HEK293 (cell line): ENCODE data around the gene SRRM1.

Experiments
- CTCF ChIA-PET: fragments of 350-600 bp; formaldehyde crosslinking; extraction: SDS; loops from one replicate; lab custom pipeline; 2021; ENCODE audit warnings: antibody characterized with exemption; lab: Yijun Ruan, JAX
- POLR2A ChIA-PET: fragments of 300-600 bp; formaldehyde crosslinking; extraction: SDS; loops from one replicate; lab custom pipeline; 2020; ENCODE audit warnings: antibody characterized with exemption, inconsistent platforms; lab: Yijun Ruan, JAX
- H3K27ac ChIP-seq: fragments of 200-500 bp; sonication (Bioruptor generic); 2 replicates; pipeline ENCODE4 v1.5.1; 2014; ENCODE audit warnings: low read depth, low read length, control low read depth, inconsistent platforms; ENCODE audit errors: extremely low read depth
- H3K36me3 ChIP-seq, 2 experiments: fragments of 200-500 bp in 1 of 2; sonication (Bioruptor generic) in 1 of 2; 1 replicate in 1 of 2; 2 replicates in 1 of 2; pipeline ENCODE4 v1.5.1; 2014 to 2017; ENCODE audit warnings: inconsistent platforms in 2 of 2, low read length in 2 of 2; ENCODE audit not compliant: control insufficient read depth in 2 of 2, insufficient read depth in 1 of 2
- H3K4me1 ChIP-seq: fragments of 200-500 bp; sonication (Bioruptor generic); 2 replicates; pipeline ENCODE4 v1.5.1; 2014; ENCODE audit warnings: mild to moderate bottlenecking, low read length, inconsistent platforms; ENCODE audit not compliant: control insufficient read depth, insufficient read depth
- H3K4me3 ChIP-seq: 2 replicates; pipeline ENCODE4 v1.5.1; 2011; ENCODE audit warnings: low read depth, mild to moderate bottlenecking, control low read depth, low read length, moderate library complexity
- H3K9me3 ChIP-seq: fragments of 200-500 bp; sonication (Bioruptor generic); 2 replicates; pipeline ENCODE4 v1.5.1; 2014; ENCODE audit warnings: low read depth, low read length, inconsistent platforms; ENCODE audit not compliant: control insufficient read depth, insufficient read depth
- GFI1B ChIP-seq: fragments of 450-650 bp; formaldehyde crosslinking; IDR thresholded peaks from 2 replicates; pipeline ENCODE4 v1.5.1; 2016; ENCODE audit warnings: missing biosample characterization, missing genetic modification characterization
- GLIS1 ChIP-seq: fragments of 450-650 bp; formaldehyde crosslinking; IDR thresholded peaks from 2 replicates; pipeline ENCODE4 v1.5.1; 2016; ENCODE audit warnings: missing biosample characterization, missing genetic modification characterization
- KLF16 ChIP-seq: fragments of 450-650 bp; formaldehyde crosslinking; IDR thresholded peaks from 2 replicates; pipeline ENCODE4 v1.5.1; 2017; ENCODE audit warnings: missing biosample characterization, missing genetic modification characterization
- KLF9 ChIP-seq: fragments of 450-650 bp; formaldehyde crosslinking; IDR thresholded peaks from 2 replicates; pipeline ENCODE4 v1.5.1; 2016; ENCODE audit warnings: missing biosample characterization, missing genetic modification characterization, low read depth
- OSR2 ChIP-seq: fragments of 450-650 bp; formaldehyde crosslinking; IDR thresholded peaks from 2 replicates; pipeline ENCODE4 v1.5.1; 2016; ENCODE audit warnings: missing biosample characterization, missing genetic modification characterization
- REPIN1 ChIP-seq: fragments of 450-650 bp; formaldehyde crosslinking; IDR thresholded peaks from 2 replicates; pipeline ENCODE4 v1.5.1; 2017; ENCODE audit warnings: missing biosample characterization, missing genetic modification characterization, low read depth
- SP2 ChIP-seq: fragments of 450-650 bp; formaldehyde crosslinking; IDR thresholded peaks from 2 replicates; pipeline ENCODE4 v1.5.1; 2016; ENCODE audit warnings: missing biosample characterization, missing genetic modification characterization
- ZBTB17 ChIP-seq: fragments of 450-650 bp; formaldehyde crosslinking; IDR thresholded peaks from 2 replicates; pipeline ENCODE4 v1.5.1; 2016; ENCODE audit warnings: missing biosample characterization, missing genetic modification characterization
- ZBTB20 ChIP-seq: fragments of 450-650 bp; formaldehyde crosslinking; IDR thresholded peaks from 2 replicates; pipeline ENCODE4 v1.5.1; 2016; ENCODE audit warnings: missing biosample characterization, missing genetic modification characterization
- ZBTB48 ChIP-seq: fragments of 450-650 bp; formaldehyde crosslinking; IDR thresholded peaks from 2 replicates; pipeline ENCODE4 v1.5.1; 2016; ENCODE audit warnings: missing biosample characterization, missing genetic modification characterization
- ZNF10 ChIP-seq: fragments of 450-650 bp; formaldehyde crosslinking; IDR thresholded peaks from 2 replicates; pipeline ENCODE4 v1.5.1; 2017; ENCODE audit warnings: missing biosample characterization, missing genetic modification characterization
- ZNF2 ChIP-seq: fragments of 450-650 bp; formaldehyde crosslinking; IDR thresholded peaks from 2 replicates; pipeline ENCODE4 v1.5.1; 2016; ENCODE audit warnings: missing biosample characterization, missing genetic modification characterization
- ZNF24 ChIP-seq: fragments of 450-650 bp; formaldehyde crosslinking; IDR thresholded peaks from 2 replicates; pipeline ENCODE4 v1.5.1; 2016; ENCODE audit warnings: missing biosample characterization, missing genetic modification characterization
- ZNF335 ChIP-seq: fragments of 450-650 bp; formaldehyde crosslinking; conservative IDR thresholded peaks from 2 replicates; pipeline ENCODE4 v1.5.1; 2016; ENCODE audit warnings: missing biosample characterization, missing genetic modification characterization
- ZNF354C ChIP-seq: fragments of 450-650 bp; formaldehyde crosslinking; IDR thresholded peaks from 2 replicates; pipeline ENCODE4 v1.5.1; 2016; ENCODE audit warnings: missing biosample characterization, missing genetic modification characterization, low read depth, borderline replicate concordance
- ZNF48 ChIP-seq: fragments of 450-650 bp; formaldehyde crosslinking; IDR thresholded peaks from 2 replicates; pipeline ENCODE4 v1.5.1; 2016; ENCODE audit warnings: missing biosample characterization, missing genetic modification characterization
- ZNF514 ChIP-seq: fragments of 450-650 bp; formaldehyde crosslinking; IDR thresholded peaks from 2 replicates; pipeline ENCODE4 v1.5.1; 2016; ENCODE audit warnings: missing biosample characterization, missing genetic modification characterization
- ZNF549 ChIP-seq: fragments of 450-650 bp; IDR thresholded peaks from 2 replicates; pipeline ENCODE4 v1.5.1; 2018; ENCODE audit warnings: missing biosample characterization, missing genetic modification characterization, mild to moderate bottlenecking, inconsistent platforms, moderate library complexity
- ZNF600 ChIP-seq: fragments of 450-650 bp; formaldehyde crosslinking; IDR thresholded peaks from 2 replicates; pipeline ENCODE4 v1.5.1; 2016; ENCODE audit warnings: missing biosample characterization, missing genetic modification characterization
- ZNF768 ChIP-seq: fragments of 450-650 bp; formaldehyde crosslinking; IDR thresholded peaks from 2 replicates; pipeline ENCODE4 v1.5.1; 2018; ENCODE audit warnings: missing biosample characterization, mild to moderate bottlenecking, missing genetic modification characterization
- TF ChIP-seq, protein P1 (sequence below): fragments of 450-650 bp; formaldehyde crosslinking; IDR thresholded peaks from 2 replicates; pipeline ENCODE4 v1.5.1; 2016; ENCODE audit warnings: missing biosample characterization, missing genetic modification characterization
- TF ChIP-seq, protein P2 (sequence below): fragments of 450-650 bp; formaldehyde crosslinking; IDR thresholded peaks from 2 replicates; pipeline ENCODE4 v1.5.1; 2016; ENCODE audit warnings: missing biosample characterization, missing genetic modification characterization
- TF ChIP-seq, protein P3 (sequence below): fragments of 450-650 bp; formaldehyde crosslinking; IDR thresholded peaks from 2 replicates; pipeline ENCODE4 v1.5.1; 2017; ENCODE audit warnings: missing biosample characterization, missing genetic modification characterization
- TF ChIP-seq, protein P4 (sequence below): fragments of 450-650 bp; formaldehyde crosslinking; IDR thresholded peaks from 2 replicates; pipeline ENCODE4 v1.5.1; 2016; ENCODE audit warnings: missing biosample characterization, missing genetic modification characterization
- TF ChIP-seq, protein P5 (sequence below): fragments of 450-650 bp; formaldehyde crosslinking; IDR thresholded peaks from 2 replicates; pipeline ENCODE4 v1.5.1; 2016; ENCODE audit warnings: missing biosample characterization, missing genetic modification characterization

SRRM1 gene

DNA sequence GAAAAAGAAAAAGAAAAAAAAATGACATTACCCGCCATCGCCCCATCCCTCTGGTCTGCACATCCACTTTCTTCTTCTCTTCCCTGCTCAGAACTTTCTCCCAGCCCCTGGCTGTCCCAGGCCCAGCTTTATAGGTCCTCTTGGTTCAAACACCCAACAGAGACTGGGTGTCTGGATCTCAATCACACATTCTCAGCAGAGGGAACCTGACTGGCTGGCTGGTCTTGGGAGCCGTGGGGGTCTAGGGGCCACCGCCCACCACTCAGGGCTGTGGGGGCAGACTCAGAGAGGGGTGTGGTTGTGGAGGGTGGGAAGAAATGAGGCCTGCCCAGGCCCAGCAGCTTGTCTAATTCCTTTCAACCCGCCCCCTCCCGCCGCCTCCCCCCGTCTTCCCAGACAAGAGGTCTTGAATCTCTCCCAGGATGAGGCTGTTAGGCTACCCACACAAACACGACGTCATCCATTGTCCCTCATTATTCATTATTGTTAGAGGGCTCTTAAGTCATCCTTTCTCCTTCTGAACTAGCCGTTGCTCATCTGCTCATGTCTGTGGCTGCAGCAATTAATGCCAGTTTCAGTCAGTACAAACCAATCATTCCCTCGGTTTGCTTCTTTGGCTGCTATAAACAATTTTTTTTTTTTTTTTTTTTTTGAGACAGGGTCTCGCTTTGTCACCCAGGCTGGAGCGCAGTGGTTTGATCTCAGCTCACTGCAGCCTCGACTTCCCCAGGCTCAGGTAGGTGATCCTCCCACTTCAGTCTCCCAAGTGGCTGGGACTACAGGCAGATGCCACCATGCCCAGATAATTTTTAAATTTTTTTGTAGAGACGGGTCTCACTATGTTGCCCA is 61.5 kb downstream of the SRRM1 start (continued):
- peak; percentile 87 for TF ChIP-seq ZBTB48 (tag by site-specific recombination)

DNA sequence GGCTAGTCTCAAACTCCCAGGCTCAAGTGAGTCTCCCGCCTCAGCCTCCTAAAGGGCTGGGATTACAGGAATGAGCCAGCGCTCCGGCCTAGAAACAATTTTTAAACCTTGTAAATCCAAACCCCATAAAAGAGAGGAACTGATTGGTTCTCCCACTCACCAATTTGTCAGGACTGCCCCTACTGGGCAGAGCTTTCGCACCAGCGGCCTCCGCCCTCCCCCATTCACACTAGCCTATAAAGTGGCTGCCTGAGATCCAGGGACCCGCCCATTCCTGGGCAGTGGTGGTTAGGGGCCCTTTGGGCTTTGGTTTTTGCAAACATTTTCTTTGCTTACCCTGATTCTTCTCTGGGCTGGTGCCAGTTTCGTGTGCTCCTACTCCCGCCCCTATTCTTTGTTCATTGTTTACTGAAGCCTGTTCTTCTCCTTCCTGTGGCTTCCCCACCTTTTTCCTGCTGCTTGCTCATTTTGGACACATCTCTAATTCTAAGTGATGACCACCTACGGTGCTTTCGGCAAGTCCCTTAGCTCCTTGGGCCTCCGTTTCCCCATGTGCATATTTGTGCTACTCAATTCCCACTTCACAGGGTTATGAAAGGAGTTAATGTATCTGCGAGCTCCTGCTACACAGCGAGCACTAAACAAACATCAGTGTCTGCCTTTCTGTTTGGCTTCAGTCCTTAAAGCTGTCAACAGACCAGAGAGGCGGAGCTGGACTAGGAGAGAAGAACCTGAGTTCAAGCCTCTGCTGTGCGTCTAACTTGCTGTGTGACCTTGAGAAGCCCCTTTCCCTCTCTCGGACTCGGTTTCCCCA is 62.4 kb downstream of the SRRM1 start:
- Histone ChIP-seq H3K4me3 (peak overlapping the region; percentile 17; the same call in 1 of the 2 replicates), H3K4me1 (peaks cover 6% of the 10 kb centered on the region; the same call in 1 of the 2 replicates), H3K36me3 (no peaks in the 10 kb centered on the region), H3K9me3 (no peaks in the 10 kb centered on the region), H3K27ac (peak overlapping the region; percentile 72)
- ChIA-PET CTCF (interaction anchor here (0.9 kb wide), 1 partner anchor 332 kb away, joined by 3 read pairs; no protein-coding TSS in a partner anchor), POLR2A (interaction anchor here (0.6 to 2.9 kb wide), 9 partner anchors 8 to 125 kb away, joined by 3 to 35 read pairs (median 3); partner anchors contain the start of gene CLIC4)
- TF ChIP-seq ZNF335 (tag by site-specific recombination) (peak; percentile 19; the same call in 1 of the 2 replicates), ZNF549 (no peak), SP2 (peak; percentile 92), ZNF354C (tag by site-specific recombination) (no peak), ZNF48 (no peak), ZNF600 (tag by site-specific recombination) (peak; percentile 29; the same call in 1 of the 2 replicates), ZNF2 (tag by site-specific recombination) (peak; percentile 82), KLF16 (tag by site-specific recombination) (peak; percentile 42; the same call in 1 of the 2 replicates), ZNF768 (tag by site-specific recombination) (no peak; the same call in 1 of the 2 replicates), ZNF10 (tag by site-specific recombination) (peak; percentile 74), ZNF514 (tag by site-specific recombination) (no peak), ZBTB17 (tag by site-specific recombination) (peak; percentile 47; the same call in 1 of the 2 replicates), GFI1B (tag by site-specific recombination) (peak; percentile 83), OSR2 (tag by site-specific recombination) (peak; percentile 99), KLF9 (tag by site-specific recombination) (peak; percentile 39; the same call in 1 of the 2 replicates), ZNF24 (tag by site-specific recombination) (peak; percentile 62; the same call in 1 of the 2 replicates), GLIS1 (tag by site-specific recombination) (no peak), REPIN1 (tag by site-specific recombination) (no peak), ZBTB20 (tag by site-specific recombination) (peak; percentile 59; the same call in 1 of the 2 replicates)
- TF ChIP-seq, protein P1, sequence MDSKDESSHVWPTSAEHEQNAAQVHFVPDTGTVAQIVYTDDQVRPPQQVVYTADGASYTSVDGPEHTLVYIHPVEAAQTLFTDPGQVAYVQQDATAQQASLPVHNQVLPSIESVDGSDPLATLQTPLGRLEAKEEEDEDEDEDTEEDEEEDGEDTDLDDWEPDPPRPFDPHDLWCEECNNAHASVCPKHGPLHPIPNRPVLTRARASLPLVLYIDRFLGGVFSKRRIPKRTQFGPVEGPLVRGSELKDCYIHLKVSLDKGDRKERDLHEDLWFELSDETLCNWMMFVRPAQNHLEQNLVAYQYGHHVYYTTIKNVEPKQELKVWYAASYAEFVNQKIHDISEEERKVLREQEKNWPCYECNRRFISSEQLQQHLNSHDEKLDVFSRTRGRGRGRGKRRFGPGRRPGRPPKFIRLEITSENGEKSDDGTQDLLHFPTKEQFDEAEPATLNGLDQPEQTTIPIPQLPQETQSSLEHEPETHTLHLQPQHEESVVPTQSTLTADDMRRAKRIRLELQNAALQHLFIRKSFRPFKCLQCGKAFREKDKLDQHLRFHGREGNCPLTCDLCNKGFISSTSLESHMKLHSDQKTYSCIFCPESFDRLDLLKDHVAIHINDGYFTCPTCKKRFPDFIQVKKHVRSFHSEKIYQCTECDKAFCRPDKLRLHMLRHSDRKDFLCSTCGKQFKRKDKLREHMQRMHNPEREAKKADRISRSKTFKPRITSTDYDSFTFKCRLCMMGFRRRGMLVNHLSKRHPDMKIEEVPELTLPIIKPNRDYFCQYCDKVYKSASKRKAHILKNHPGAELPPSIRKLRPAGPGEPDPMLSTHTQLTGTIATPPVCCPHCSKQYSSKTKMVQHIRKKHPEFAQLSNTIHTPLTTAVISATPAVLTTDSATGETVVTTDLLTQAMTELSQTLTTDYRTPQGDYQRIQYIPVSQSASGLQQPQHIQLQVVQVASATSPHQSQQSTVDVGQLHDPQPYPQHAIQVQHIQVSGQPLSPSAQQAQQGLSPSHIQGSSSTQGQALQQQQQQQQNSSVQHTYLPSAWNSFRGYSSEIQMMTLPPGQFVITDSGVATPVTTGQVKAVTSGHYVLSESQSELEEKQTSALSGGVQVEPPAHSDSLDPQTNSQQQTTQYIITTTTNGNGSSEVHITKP (tag by site-specific recombination): peak; percentile 78
- TF ChIP-seq, protein P2, sequence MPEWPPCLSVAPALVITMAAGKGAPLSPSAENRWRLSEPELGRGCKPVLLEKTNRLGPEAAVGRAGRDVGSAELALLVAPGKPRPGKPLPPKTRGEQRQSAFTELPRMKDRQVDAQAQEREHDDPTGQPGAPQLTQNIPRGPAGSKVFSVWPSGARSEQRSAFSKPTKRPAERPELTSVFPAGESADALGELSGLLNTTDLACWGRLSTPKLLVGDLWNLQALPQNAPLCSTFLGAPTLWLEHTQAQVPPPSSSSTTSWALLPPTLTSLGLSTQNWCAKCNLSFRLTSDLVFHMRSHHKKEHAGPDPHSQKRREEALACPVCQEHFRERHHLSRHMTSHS (tag by site-specific recombination): no peak
- TF ChIP-seq, protein P3, sequence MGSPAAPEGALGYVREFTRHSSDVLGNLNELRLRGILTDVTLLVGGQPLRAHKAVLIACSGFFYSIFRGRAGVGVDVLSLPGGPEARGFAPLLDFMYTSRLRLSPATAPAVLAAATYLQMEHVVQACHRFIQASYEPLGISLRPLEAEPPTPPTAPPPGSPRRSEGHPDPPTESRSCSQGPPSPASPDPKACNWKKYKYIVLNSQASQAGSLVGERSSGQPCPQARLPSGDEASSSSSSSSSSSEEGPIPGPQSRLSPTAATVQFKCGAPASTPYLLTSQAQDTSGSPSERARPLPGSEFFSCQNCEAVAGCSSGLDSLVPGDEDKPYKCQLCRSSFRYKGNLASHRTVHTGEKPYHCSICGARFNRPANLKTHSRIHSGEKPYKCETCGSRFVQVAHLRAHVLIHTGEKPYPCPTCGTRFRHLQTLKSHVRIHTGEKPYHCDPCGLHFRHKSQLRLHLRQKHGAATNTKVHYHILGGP (tag by site-specific recombination): no peak
- TF ChIP-seq, protein P4, sequence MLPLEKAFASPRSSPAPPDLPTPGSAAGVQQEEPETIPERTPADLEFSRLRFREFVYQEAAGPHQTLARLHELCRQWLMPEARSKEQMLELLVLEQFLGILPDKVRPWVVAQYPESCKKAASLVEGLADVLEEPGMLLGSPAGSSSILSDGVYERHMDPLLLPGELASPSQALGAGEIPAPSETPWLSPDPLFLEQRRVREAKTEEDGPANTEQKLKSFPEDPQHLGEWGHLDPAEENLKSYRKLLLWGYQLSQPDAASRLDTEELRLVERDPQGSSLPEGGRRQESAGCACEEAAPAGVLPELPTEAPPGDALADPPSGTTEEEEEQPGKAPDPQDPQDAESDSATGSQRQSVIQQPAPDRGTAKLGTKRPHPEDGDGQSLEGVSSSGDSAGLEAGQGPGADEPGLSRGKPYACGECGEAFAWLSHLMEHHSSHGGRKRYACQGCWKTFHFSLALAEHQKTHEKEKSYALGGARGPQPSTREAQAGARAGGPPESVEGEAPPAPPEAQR: no peak
- TF ChIP-seq, protein P5, sequence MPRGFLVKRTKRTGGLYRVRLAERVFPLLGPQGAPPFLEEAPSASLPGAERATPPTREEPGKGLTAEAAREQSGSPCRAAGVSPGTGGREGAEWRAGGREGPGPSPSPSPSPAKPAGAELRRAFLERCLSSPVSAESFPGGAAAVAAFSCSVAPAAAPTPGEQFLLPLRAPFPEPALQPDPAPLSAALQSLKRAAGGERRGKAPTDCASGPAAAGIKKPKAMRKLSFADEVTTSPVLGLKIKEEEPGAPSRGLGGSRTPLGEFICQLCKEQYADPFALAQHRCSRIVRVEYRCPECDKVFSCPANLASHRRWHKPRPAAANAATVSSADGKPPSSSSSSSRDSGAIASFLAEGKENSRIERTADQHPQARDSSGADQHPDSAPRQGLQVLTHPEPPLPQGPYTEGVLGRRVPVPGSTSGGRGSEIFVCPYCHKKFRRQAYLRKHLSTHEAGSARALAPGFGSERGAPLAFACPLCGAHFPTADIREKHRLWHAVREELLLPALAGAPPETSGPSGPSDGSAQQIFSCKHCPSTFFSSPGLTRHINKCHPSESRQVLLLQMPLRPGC: no peak
